ENCODE results near the gene COL7A1.

The COL7A1 gene

DNA sequence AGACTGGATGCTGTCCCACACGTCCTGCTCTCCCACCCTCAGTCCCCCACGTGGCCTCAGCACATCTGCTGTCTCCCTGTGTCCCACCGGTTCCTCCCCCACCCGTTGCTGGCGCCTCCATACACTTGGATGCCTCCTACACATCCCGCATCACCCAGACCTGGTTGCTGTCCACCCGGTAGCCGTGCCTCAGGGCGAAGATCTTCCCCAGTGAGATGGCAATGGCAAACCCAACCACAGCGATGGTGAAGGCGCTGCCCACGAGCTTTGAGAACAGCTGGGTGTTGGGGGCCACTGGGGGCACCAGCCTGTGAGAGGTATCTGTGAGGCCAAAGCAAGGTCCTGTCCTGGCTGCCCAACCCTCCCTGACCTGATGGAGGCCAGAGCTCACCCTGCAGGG lies 35.7 kb upstream of the COL7A1 start:
- H3K36me3 ChIP-seq, result peaks cover 30% of the 10 kb centered on the region

DNA sequence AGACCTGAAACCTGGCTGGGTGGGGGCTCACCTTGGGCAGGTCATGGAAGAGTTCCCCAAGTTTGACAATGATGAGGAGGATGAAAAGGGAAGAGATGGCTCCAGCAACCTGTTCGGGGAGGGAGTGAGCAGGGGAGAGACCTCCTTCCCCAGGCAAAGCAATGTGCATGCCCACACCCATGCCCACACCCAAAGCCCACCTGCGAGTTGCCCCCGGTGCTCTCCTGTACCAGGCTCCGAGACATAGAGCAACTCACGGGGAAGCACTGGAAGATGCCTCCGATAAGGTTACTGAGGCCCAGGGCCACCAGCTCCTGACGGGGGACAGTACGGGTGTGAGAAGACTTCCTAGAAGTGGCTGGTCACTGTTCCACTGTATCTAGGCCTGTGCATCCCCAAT lies 35.3 kb upstream of the COL7A1 start:
- Histone ChIP-seq H3K4me3 (ENCODE audit: low read depth, low read length) (no peak overlapping the region), H3K27ac (no peak overlapping the region), H3K36me3 (peaks cover 30% of the 10 kb centered on the region), H3K9me3 (ENCODE audit: severe bottlenecking) (no peaks in the 10 kb centered on the region), H3K27me3 (ENCODE audit: insufficient read depth, low read depth, severe bottlenecking) (no peaks in the 10 kb centered on the region)
- DNase-seq, result no peak
- TF ChIP-seq, protein P1, sequence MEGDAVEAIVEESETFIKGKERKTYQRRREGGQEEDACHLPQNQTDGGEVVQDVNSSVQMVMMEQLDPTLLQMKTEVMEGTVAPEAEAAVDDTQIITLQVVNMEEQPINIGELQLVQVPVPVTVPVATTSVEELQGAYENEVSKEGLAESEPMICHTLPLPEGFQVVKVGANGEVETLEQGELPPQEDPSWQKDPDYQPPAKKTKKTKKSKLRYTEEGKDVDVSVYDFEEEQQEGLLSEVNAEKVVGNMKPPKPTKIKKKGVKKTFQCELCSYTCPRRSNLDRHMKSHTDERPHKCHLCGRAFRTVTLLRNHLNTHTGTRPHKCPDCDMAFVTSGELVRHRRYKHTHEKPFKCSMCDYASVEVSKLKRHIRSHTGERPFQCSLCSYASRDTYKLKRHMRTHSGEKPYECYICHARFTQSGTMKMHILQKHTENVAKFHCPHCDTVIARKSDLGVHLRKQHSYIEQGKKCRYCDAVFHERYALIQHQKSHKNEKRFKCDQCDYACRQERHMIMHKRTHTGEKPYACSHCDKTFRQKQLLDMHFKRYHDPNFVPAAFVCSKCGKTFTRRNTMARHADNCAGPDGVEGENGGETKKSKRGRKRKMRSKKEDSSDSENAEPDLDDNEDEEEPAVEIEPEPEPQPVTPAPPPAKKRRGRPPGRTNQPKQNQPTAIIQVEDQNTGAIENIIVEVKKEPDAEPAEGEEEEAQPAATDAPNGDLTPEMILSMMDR (IDR thresholded peaks at IDR 0.05; ENCODE audit: low read depth, low read length), result no peak

More for the DNA sequence above, 35.7 kb upstream of the COL7A1 start:
- no peak overlapping the region for H3K4me3 ChIP-seq (ENCODE audit: low read depth, low read length)
- no peak for DNase-seq
- TF ChIP-seq, protein P1 (IDR thresholded peaks at IDR 0.05; ENCODE audit: low read depth, low read length), result no peak
- no peaks in the 10 kb centered on the region for H3K9me3 ChIP-seq (ENCODE audit: severe bottlenecking)
- no peaks in the 10 kb centered on the region for H3K27me3 ChIP-seq (ENCODE audit: insufficient read depth, low read depth, severe bottlenecking)
- no peak overlapping the region for H3K27ac ChIP-seq

DNA sequence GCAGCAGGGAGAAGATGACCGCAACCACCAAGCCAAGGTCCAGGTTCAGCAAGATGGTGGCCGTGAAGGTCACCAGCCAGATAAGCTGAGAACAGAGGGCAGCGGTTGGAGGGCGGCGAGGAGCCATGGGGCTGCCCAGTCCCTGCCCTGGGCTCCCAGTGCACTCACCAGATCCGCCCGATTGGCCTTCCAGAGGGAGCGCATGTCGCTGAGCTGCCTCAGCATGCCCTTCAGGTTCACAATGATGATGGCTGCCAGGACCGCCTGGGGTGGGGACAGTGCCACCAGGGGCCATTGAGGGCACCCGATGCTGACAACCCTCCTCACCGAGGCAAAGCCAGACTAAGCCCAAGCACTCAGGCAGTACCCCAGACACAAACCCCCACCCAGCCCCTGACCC lies 34.8 kb upstream of the COL7A1 start:
- Histone ChIP-seq H3K9me3 (ENCODE audit: severe bottlenecking) (no peaks in the 10 kb centered on the region), H3K4me3 (ENCODE audit: low read depth, low read length) (no peak overlapping the region), H3K27me3 (ENCODE audit: insufficient read depth, low read depth, severe bottlenecking) (no peaks in the 10 kb centered on the region), H3K36me3 (peaks cover 35% of the 10 kb centered on the region), H3K27ac (no peak overlapping the region)
- no peak for DNase-seq
- TF ChIP-seq, protein P1 (IDR thresholded peaks at IDR 0.05; ENCODE audit: low read depth, low read length), result no peak

DNA sequence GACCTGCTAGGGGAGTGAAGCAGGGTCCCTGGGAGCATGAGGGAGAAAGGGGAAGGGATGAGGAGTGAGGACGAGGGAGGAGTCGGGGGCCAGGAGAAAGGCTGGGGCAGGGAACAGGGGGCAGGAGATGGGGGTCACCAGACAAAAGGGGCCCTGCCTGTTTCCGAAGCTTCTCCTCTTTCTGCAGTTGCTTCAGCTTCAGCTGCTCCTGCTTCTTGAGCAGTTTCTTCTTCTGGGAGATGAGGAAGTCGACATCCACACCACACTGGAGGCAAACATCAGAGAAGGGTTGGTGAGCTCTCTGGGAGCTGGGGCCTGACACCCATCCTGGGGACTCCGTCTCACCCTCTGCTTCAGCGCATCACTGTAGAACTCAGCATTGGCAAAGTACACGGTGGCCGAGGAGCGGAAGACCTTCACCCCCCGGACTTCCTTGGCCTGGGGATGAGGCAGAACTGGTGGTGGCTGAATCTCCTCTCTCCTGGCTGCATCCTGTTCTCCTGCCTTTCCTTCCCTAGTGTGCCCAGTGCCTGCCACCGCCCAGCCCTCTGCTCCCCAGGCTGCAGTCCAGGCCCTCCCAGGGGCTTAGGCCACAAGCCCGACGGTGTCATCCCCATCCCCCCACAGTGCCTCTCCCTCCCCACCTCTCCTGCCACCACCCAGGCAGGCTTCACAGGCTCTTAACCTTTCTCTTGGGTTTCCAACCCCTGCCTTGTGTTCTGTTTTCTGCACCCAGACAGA lies 33.3 kb upstream of the COL7A1 start:
- TF ChIP-seq, protein P1 (IDR thresholded peaks at IDR 0.05; ENCODE audit: low read depth, low read length), result no peak
- Histone ChIP-seq H3K4me3 (ENCODE audit: low read depth, low read length) (no peak overlapping the region), H3K27me3 (ENCODE audit: insufficient read depth, low read depth, severe bottlenecking) (no peaks in the 10 kb centered on the region), H3K27ac (no peak overlapping the region), H3K9me3 (ENCODE audit: severe bottlenecking) (no peaks in the 10 kb centered on the region), H3K36me3 (peaks cover 33% of the 10 kb centered on the region)
- no peak for DNase-seq

DNA sequence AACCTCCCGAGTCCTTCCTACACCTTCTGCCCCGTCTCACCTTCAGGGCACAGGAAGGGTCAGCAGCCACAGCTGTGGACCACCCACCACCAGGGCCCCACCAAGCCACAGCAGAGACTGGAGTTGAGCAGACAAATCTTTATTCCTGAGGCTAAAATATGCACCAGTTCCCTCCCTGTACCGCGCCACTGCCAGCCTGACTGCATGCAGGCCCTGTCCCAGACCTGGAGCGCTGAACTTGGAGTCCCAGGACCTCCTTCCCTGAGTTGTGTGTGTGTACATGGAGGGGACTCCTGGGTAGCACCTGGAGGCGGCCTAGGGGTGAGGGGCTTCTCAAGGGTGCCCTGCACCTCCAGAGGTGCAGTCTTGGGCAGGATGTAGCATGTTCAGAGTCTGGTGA lies 30.5 kb upstream of the COL7A1 start:
- TF ChIP-seq, protein P1 (IDR thresholded peaks at IDR 0.05; ENCODE audit: low read depth, low read length), result no peak
- peaks cover 22% of the 10 kb centered on the region for H3K36me3 ChIP-seq
- no peak for DNase-seq

DNA sequence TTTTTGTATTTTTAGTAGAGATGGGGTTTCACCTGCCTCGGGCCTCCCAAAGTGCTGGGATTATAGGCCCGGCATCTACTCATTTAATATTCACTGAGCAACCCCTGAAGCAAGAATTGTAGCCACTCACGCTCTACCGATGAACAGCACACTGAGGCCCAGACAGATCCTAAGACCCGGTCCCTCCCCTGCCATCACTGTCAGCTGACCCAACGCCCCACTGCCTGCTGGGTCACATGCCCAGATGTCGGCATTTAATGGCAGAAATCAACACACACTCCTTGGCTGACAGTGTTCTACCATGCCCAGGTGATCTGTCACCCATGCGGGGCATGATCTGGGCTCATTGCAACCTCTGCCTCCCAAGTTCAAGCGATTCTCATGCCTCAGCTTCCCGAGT lies 29.6 kb upstream of the COL7A1 start:
- no peak for DNase-seq
- Histone ChIP-seq H3K4me3 (ENCODE audit: low read depth, low read length) (no peak overlapping the region), H3K27me3 (ENCODE audit: insufficient read depth, low read depth, severe bottlenecking) (no peaks in the 10 kb centered on the region), H3K36me3 (peaks cover 28% of the 10 kb centered on the region), H3K27ac (no peak overlapping the region), H3K9me3 (ENCODE audit: severe bottlenecking) (no peaks in the 10 kb centered on the region)
- TF ChIP-seq, protein P1 (IDR thresholded peaks at IDR 0.05; ENCODE audit: low read depth, low read length), result no peak

More for the DNA sequence above, 30.5 kb upstream of the COL7A1 start:
- Histone ChIP-seq H3K4me3 (ENCODE audit: low read depth, low read length) (no peak overlapping the region), H3K27me3 (ENCODE audit: insufficient read depth, low read depth, severe bottlenecking) (no peaks in the 10 kb centered on the region), H3K27ac (no peak overlapping the region), H3K9me3 (ENCODE audit: severe bottlenecking) (no peaks in the 10 kb centered on the region)

Data from WERI-Rb-1 (cell line).